B cell (primary cell): ENCODE results near the gene CASZ1. TPM values are rescaled to one million over a fixed set of nuclear protein-coding genes. Genes with fewer than 3 reads are reported as not detected.

Experiments used
- ATAC-seq: fragments of 200-7000 bp; cut with Tn5 transposase; one replicate; pipeline ENCODE4 v1.10.0; 2021; ENCODE audit warnings: low read depth, mild to moderate bottlenecking, moderate number of reproducible peaks, moderate library complexity
- CTCF ChIA-PET: fragments of 350-600 bp; sonication (Branson Sonifier 250); formaldehyde crosslinking; loops from one replicate; lab custom pipeline; 2021; ENCODE audit warnings: antibody characterized with exemption, inconsistent platforms; lab: Charles Lee
- POLR2A ChIA-PET: fragments of 350-600 bp; sonication (Branson Sonifier 250); formaldehyde crosslinking; loops from one replicate; lab custom pipeline; 2021; ENCODE audit warnings: antibody characterized with exemption; lab: Charles Lee
- DNase-seq: peaks from one replicate; pipeline ENCODE4 v3.0.0; 2013
- H2AFZ ChIP-seq: 2 replicates; pipeline ENCODE4 v1.6.1; 2012; ENCODE audit warnings: mild to moderate bottlenecking, low read depth, low read length; ENCODE audit not compliant: insufficient read depth, poor library complexity, severe bottlenecking
- H3K27ac ChIP-seq, 2 donors: 1 replicate in 1 of 2; 2 replicates in 1 of 2; pipeline ENCODE4 v1.5.1; 2012 to 2013; ENCODE audit warnings: low read length in 2 of 2, mild to moderate bottlenecking in 2 of 2, moderate library complexity in 1 of 2
- H3K27me3 ChIP-seq, 4 experiments: fragments of 200-600 bp in 1 of 4; sonication (generic) in 1 of 4; replicated peaks in 1 of 4; 1 replicate in 2 of 4; 2 replicates in 2 of 4; pipeline versions ENCODE4 v1.6.1 to v1.7.0; 2013 to 2016; ENCODE audit warnings: low read length in 3 of 4, mild to moderate bottlenecking in 2 of 4, mixed read lengths in 1 of 4, moderate library complexity in 1 of 4; ENCODE audit not compliant: insufficient read depth in 4 of 4, control insufficient read depth in 3 of 4; ENCODE audit errors: control extremely low read depth in 1 of 4
- H3K36me3 ChIP-seq, 2 experiments: replicated peaks in 1 of 2; 1 replicate in 1 of 2; 2 replicates in 1 of 2; pipeline versions ENCODE4 v1.6.1 to v1.7.1; 2013; ENCODE audit warnings: low read length in 1 of 2; ENCODE audit not compliant: insufficient read depth in 2 of 2, control insufficient read depth in 1 of 2; ENCODE audit errors: control extremely low read depth in 1 of 2, extremely low read depth in 1 of 2
- H3K4me1 ChIP-seq, 2 donors: fragments of 200-600 bp in 1 of 2; sonication (generic) in 1 of 2; 1 replicate in 1 of 2; 2 replicates in 1 of 2; pipeline versions ENCODE4 v1.5.1 to v1.6.1; 2013 to 2017; ENCODE audit warnings: low read length in 2 of 2; ENCODE audit not compliant: control insufficient read depth in 2 of 2, insufficient read depth in 2 of 2
- H3K4me2 ChIP-seq: replicated peaks from 2 replicates; pipeline ENCODE3; 2012; ENCODE audit warnings: mild to moderate bottlenecking, low read depth, low read length; ENCODE audit not compliant: poor library complexity, severe bottlenecking
- H3K4me3 ChIP-seq, 5 experiments: fragments of 200-600 bp in 1 of 5; sonication (generic) in 1 of 5; 1 replicate in 3 of 5; 2 replicates in 2 of 5; pipeline versions ENCODE4 v1.5.1 to v1.7.0; 2011 to 2016; ENCODE audit warnings: low read length in 4 of 5, mild to moderate bottlenecking in 4 of 5, low read depth in 2 of 5, control low read depth in 1 of 5, moderate library complexity in 1 of 5; ENCODE audit not compliant: insufficient read depth in 1 of 5; ENCODE audit errors: control extremely low read depth in 1 of 5, extremely low read depth in 1 of 5
- H3K79me2 ChIP-seq: fragments of 200-600 bp; sonication (generic); one replicate; pipeline ENCODE4 v1.6.0; 2016; ENCODE audit warnings: low read length; ENCODE audit not compliant: control insufficient read depth, insufficient read depth
- H3K9ac ChIP-seq: fragments of 200-600 bp; sonication (generic); 2 replicates; pipeline ENCODE4 v1.6.1; 2017; ENCODE audit warnings: mild to moderate bottlenecking, low read length, moderate library complexity
- H3K9me3 ChIP-seq, 3 donors: one replicate each; pipeline versions ENCODE4 v1.6.1 to v1.7.1; 2013; ENCODE audit warnings: low read length in 2 of 3; ENCODE audit not compliant: control insufficient read depth in 2 of 3, insufficient read depth in 1 of 3; ENCODE audit errors: control extremely low read depth in 1 of 3
- H4K20me1 ChIP-seq: 2 replicates; pipeline ENCODE4 v1.6.0; 2012; ENCODE audit warnings: mild to moderate bottlenecking, low read length; ENCODE audit not compliant: insufficient read depth, control insufficient read depth, poor library complexity, severe bottlenecking
- H3K27ac Mint-ChIP-seq: one replicate; pipeline ENCODE4 v1.8.0; 2021; ENCODE audit warnings: mixed read lengths
- H3K27me3 Mint-ChIP-seq: one replicate; pipeline ENCODE4 v1.8.0; 2021; ENCODE audit warnings: mixed read lengths
- H3K4me1 Mint-ChIP-seq: one replicate; pipeline ENCODE4 v1.8.0; 2021; ENCODE audit warnings: mixed read lengths
- H3K4me3 Mint-ChIP-seq: one replicate; pipeline ENCODE4 v1.8.0; 2021; ENCODE audit warnings: mixed read lengths
- H3K9me3 Mint-ChIP-seq: one replicate; pipeline ENCODE4 v1.8.0; 2022; ENCODE audit warnings: mixed read lengths; ENCODE audit not compliant: insufficient read depth
- CTCF ChIP-seq: fragments of 200-600 bp; IDR thresholded peaks from one replicate; pipeline ENCODE4 v1.8.0; 2022; ENCODE audit warnings: antibody characterized with exemption, mild to moderate bottlenecking
- EZH2 ChIP-seq: IDR thresholded peaks from 2 replicates; pipeline ENCODE4 v1.6.1; 2012; ENCODE audit warnings: borderline replicate concordance, low read depth, mild to moderate bottlenecking, moderate library complexity, low read length; ENCODE audit not compliant: insufficient read depth, poor library complexity, severe bottlenecking
- WGBS: methylation state at CpG from one replicate; pipeline ENCODE4 v1.1.5; 2013; ENCODE audit warnings: missing lambda C conversion rate; ENCODE audit not compliant: insufficient coverage; 5-methylcytosine and 5-hydroxymethylcytosine counted together
- intact Hi-C: fragments of 100-400 bp; cut with micrococcal nuclease; formaldehyde crosslinking; loops from one replicate; pipeline ENCODE4 v1.10.0; 2022
- polyA plus RNA-seq: library from polyadenylated mRNA; depleted of rRNA; stranded (reverse); fragments of >200 nt; gene quantifications from 2 replicates; pipeline ENCODE4 v1.2.3, GENCODE V29; 2012
- total RNA-seq, 2 donors: library from RNA; stranded (reverse); fragments of 120-200 nt in 1 of 2; gene quantifications; 1 replicate in 1 of 2; 2 replicates in 1 of 2; pipeline versions ENCODE4 v1.2.3 to v1.2.4, GENCODE V29; 2013 to 2022

Gene CASZ1
- total and polyA plus RNA-seq, 2 donors (not counting 1 experiment from before 2014, with no cell fraction given) = 9.5 to 27.2 TPM

GRCh38 chr1:10598389-10598702 lies 198.1 kb downstream of the CASZ1 start:
- H3K27me3 Mint-ChIP-seq = no peaks in the 10 kb centered on the region
- POLR2A ChIA-PET = no interaction called here
- WGBS = no CpG with 5 or more reads among the region's 6 CpGs

More at GRCh38 chr1:10598389-10598702, 198.1 kb downstream of the CASZ1 start:
- Histone ChIP-seq H3K27me3 (no peaks in the 10 kb centered on the region), H3K9ac (no peak overlapping the region), H3K79me2 (no peaks in the 10 kb centered on the region), H3K27ac (no peak overlapping the region), H3K4me2 (no peak overlapping the region), H3K4me1 (no peaks in the 10 kb centered on the region), H2AFZ (no peak overlapping the region), H3K9me3 (no peaks in the 10 kb centered on the region), H3K4me3 (no peak overlapping the region), H3K36me3 (peaks cover 0 to 13% of the 10 kb centered on the region in 2 experiments), H4K20me1 (peaks cover 3% of the 10 kb centered on the region)
- CTCF ChIA-PET = no interaction called here
- DNase-seq (no peak), ATAC-seq (no peak)
- TF ChIP-seq CTCF = no peak
- no peak for TF ChIP-seq EZH2
- intact Hi-C loops = no loop called here
- Mint-ChIP-seq H3K4me1 (peaks cover 5% of the 10 kb centered on the region), H3K27ac (no peak overlapping the region), H3K9me3 (no peaks in the 10 kb centered on the region), H3K4me3 (no peak overlapping the region)
